ENCODE results near the gene DLGAP1. TPM values are rescaled to one million over a fixed set of nuclear protein-coding genes. Genes with fewer than 3 reads are reported as not detected.
A peak's percentile ranks its signal among the peaks of the same experiment; 100 is the strongest.

The DLGAP1 gene
- total and polyA plus RNA-seq, 2 of the 13 experiments (the other 11 are each of a cell fraction or from before 2014, with no cell fraction given), result 0.01 TPM; not detected in 1

DNA sequence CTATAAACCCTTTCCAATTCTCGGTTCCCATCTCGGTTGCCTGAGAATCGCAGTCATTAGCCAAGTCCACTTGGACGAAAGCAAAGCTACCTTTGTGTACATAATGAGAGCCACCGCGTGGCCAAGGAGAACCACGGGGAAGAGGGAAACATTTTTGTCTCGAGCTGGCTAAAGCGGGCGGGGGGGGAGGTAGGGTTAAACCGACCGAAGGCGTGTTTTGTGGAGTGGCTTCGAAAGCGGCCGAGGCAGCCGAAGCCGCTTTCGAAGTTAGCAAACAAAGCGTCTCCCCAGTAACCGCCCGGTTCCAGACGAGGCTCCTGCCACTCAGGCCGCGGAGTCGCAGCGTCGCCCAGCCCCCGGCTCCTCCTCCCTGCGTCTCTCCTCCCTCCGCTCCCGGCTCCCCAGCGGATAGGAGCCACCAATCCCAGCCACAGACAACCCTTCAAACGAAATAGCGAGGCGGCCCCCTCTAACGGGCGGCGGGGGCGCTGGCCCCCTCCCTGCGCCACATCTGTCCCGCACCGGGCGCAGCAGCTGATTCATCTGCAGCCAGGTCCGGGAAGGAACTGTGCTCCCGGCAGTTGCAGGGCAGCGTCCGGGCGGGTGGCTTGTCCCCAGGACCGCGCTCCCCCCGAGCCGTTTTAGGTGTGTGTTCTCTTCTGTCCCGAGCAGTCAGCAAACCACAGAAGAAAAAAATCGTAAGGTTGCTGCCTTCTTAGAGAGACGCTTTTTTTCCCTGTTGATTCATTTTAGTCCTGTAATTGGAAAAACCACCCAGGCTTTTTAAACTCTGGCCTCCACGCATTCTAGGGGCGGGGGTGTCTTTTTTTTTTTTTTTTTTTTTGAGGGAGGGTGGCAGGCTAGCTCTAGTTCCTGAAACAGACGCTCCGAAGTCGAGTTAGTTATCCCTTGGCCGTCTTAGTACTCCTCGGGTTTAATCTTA, 1006.9 kb downstream of the DLGAP1 start (continued):
- TF ChIP-seq NFE2L1 (CRISPR knock-in tag; IDR thresholded peaks at IDR 0.05; ENCODE audit: borderline replicate concordance) (no peak), HMGXB3 (CRISPR knock-in tag; IDR thresholded peaks at IDR 0.05; ENCODE audit: borderline replicate concordance) (peak; percentile 60; the same call in 1 of the 2 replicates), ZBTB7B (CRISPR knock-in tag; IDR thresholded peaks at IDR 0.05) (peak; percentile 92), CSRNP1 (CRISPR knock-in tag; IDR thresholded peaks at IDR 0.05) (peak; percentile 95), ZNF234 (CRISPR knock-in tag; conservative IDR thresholded peaks at IDR 0.05) (0 out of 2 replicates have a peak, but pooled peaks have one; percentile 58), SNAI1 (CRISPR knock-in tag; IDR thresholded peaks at IDR 0.05; ENCODE audit: borderline replicate concordance) (peak; percentile 86; the same call in 1 of the 2 replicates), MAF1 (CRISPR knock-in tag; IDR thresholded peaks at IDR 0.05; ENCODE audit: borderline replicate concordance) (peak; percentile 37; the same call in 1 of the 2 replicates), ZNF780A (CRISPR knock-in tag; IDR thresholded peaks at IDR 0.05) (no peak), TRAFD1 (CRISPR knock-in tag; IDR thresholded peaks at IDR 0.05; ENCODE audit: borderline replicate concordance) (no peak)
- TF ChIP-seq, protein P1, sequence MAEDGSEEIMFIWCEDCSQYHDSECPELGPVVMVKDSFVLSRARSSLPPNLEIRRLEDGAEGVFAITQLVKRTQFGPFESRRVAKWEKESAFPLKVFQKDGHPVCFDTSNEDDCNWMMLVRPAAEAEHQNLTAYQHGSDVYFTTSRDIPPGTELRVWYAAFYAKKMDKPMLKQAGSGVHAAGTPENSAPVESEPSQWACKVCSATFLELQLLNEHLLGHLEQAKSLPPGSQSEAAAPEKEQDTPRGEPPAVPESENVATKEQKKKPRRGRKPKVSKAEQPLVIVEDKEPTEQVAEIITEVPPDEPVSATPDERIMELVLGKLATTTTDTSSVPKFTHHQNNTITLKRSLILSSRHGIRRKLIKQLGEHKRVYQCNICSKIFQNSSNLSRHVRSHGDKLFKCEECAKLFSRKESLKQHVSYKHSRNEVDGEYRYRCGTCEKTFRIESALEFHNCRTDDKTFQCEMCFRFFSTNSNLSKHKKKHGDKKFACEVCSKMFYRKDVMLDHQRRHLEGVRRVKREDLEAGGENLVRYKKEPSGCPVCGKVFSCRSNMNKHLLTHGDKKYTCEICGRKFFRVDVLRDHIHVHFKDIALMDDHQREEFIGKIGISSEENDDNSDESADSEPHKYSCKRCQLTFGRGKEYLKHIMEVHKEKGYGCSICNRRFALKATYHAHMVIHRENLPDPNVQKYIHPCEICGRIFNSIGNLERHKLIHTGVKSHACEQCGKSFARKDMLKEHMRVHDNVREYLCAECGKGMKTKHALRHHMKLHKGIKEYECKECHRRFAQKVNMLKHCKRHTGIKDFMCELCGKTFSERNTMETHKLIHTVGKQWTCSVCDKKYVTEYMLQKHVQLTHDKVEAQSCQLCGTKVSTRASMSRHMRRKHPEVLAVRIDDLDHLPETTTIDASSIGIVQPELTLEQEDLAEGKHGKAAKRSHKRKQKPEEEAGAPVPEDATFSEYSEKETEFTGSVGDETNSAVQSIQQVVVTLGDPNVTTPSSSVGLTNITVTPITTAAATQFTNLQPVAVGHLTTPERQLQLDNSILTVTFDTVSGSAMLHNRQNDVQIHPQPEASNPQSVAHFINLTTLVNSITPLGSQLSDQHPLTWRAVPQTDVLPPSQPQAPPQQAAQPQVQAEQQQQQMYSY (CRISPR knock-in tag; IDR thresholded peaks at IDR 0.05), result 0 out of 2 replicates have a peak, but pooled peaks have one; percentile 49
- TF ChIP-seq, protein P2, sequence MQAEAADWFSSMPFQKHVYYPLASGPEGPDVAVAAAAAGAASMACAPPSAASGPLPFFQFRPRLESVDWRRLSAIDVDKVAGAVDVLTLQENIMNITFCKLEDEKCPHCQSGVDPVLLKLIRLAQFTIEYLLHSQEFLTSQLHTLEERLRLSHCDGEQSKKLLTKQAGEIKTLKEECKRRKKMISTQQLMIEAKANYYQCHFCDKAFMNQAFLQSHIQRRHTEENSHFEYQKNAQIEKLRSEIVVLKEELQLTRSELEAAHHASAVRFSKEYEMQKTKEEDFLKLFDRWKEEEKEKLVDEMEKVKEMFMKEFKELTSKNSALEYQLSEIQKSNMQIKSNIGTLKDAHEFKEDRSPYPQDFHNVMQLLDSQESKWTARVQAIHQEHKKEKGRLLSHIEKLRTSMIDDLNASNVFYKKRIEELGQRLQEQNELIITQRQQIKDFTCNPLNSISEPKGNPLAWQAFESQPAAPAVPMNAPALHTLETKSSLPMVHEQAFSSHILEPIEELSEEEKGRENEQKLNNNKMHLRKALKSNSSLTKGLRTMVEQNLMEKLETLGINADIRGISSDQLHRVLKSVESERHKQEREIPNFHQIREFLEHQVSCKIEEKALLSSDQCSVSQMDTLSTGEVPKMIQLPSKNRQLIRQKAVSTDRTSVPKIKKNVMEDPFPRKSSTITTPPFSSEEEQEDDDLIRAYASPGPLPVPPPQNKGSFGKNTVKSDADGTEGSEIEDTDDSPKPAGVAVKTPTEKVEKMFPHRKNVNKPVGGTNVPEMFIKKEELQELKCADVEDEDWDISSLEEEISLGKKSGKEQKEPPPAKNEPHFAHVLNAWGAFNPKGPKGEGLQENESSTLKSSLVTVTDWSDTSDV (CRISPR knock-in tag; IDR thresholded peaks at IDR 0.05), result no peak

Data from HepG2 (cell line).